ENCODE measurements around the gene CLDND1. TPM values are rescaled to one million over a fixed set of nuclear protein-coding genes. Genes with fewer than 3 reads are reported as not detected.
A peak's percentile ranks its signal among the peaks of the same experiment; 100 is the strongest.

Gene CLDND1
- total and polyA plus RNA-seq, 10 of the 15 experiments (the other 5 are each of a cell fraction or from before 2014, with no cell fraction given) = 97.8 to 225 (median 152) TPM

DNA sequence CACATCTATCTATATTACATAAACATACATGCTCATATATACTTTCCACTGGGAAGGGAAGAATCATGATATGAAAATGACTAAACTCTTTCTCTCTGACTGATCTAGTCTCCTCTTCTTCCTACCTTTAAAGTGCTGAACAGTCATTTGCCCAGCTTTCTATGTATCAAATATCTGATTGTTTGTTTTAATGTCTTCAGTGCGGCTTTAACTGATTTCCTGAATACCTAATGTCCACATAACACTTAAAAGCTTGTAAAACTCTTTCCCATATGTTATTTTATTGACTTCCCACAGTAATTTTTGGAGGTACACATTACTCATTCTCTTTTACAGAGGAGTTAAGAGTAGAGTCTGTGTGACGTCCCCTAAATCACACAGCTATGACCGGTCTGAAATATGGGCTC is 42.5 kb upstream of the CLDND1 start (continued):
- TF ChIP-seq, protein P1, sequence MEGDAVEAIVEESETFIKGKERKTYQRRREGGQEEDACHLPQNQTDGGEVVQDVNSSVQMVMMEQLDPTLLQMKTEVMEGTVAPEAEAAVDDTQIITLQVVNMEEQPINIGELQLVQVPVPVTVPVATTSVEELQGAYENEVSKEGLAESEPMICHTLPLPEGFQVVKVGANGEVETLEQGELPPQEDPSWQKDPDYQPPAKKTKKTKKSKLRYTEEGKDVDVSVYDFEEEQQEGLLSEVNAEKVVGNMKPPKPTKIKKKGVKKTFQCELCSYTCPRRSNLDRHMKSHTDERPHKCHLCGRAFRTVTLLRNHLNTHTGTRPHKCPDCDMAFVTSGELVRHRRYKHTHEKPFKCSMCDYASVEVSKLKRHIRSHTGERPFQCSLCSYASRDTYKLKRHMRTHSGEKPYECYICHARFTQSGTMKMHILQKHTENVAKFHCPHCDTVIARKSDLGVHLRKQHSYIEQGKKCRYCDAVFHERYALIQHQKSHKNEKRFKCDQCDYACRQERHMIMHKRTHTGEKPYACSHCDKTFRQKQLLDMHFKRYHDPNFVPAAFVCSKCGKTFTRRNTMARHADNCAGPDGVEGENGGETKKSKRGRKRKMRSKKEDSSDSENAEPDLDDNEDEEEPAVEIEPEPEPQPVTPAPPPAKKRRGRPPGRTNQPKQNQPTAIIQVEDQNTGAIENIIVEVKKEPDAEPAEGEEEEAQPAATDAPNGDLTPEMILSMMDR (IDR thresholded peaks at IDR 0.05 in 2 of 3, conservative IDR thresholded peaks at IDR 0.05 in 1 of 3; ENCODE audit: control insufficient read depth in 2 of 3, extremely low read depth in 1 of 3, insufficient read depth in 1 of 3, low read depth in 3 of 3, low read length in 3 of 3) = no peak
- no peak for TF ChIP-seq FOXK2 (IDR thresholded peaks at IDR 0.05)
- TF ChIP-seq BCL11A (IDR thresholded peaks at IDR 0.05; ENCODE audit: low read depth, low read length) = no peak
- TF ChIP-seq POLR2A (IDR thresholded peaks at IDR 0.05; ENCODE audit: low read depth, low read length) = no peak
- TF ChIP-seq, protein P2, sequence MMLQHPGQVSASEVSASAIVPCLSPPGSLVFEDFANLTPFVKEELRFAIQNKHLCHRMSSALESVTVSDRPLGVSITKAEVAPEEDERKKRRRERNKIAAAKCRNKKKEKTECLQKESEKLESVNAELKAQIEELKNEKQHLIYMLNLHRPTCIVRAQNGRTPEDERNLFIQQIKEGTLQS (IDR thresholded peaks at IDR 0.05; ENCODE audit: borderline replicate concordance, extremely low read depth, low read depth, low read length) = no peak
- TF ChIP-seq SRF (IDR thresholded peaks at IDR 0.05; ENCODE audit: low read depth in 2 of 2, low read length in 2 of 2) = no peak
- TF ChIP-seq, protein P3, sequence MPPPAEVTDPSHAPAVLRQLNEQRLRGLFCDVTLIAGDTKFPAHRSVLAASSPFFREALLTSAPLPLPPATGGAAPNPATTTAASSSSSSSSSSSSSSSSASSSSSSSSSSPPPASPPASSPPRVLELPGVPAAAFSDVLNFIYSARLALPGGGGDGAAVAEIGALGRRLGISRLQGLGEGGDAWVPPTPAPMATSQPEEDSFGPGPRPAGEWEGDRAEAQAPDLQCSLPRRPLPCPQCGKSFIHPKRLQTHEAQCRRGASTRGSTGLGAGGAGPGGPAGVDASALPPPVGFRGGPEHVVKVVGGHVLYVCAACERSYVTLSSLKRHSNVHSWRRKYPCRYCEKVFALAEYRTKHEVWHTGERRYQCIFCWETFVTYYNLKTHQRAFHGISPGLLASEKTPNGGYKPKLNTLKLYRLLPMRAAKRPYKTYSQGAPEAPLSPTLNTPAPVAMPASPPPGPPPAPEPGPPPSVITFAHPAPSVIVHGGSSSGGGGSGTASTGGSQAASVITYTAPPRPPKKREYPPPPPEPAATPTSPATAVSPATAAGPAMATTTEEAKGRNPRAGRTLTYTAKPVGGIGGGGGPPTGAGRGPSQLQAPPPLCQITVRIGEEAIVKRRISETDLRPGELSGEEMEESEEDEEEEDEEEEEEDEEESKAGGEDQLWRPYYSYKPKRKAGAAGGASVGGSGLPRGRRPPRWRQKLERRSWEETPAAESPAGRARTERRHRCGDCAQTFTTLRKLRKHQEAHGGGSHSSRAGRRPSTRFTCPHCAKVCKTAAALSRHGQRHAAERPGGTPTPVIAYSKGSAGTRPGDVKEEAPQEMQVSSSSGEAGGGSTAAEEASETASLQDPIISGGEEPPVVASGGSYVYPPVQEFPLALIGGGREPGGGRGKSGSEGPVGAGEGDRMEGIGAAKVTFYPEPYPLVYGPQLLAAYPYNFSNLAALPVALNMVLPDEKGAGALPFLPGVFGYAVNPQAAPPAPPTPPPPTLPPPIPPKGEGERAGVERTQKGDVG (CRISPR knock-in tag; IDR thresholded peaks at IDR 0.05) = no peak
- TF ChIP-seq PML (IDR thresholded peaks at IDR 0.05; ENCODE audit: low read length) = no peak; the same call in 1 of the 2 replicates
- TF ChIP-seq SMC3 (IDR thresholded peaks at IDR 0.05; ENCODE audit: borderline replicate concordance, low read length) = no peak
- TF ChIP-seq ZBED1 (IDR thresholded peaks at IDR 0.05; ENCODE audit: borderline replicate concordance) = peak; percentile 78; the same call in 1 of the 2 replicates
- TF ChIP-seq IRF3 (IDR thresholded peaks at IDR 0.05) = no peak
- peak; percentile 23 for TF ChIP-seq FOXM1 (IDR thresholded peaks at IDR 0.05; ENCODE audit: low read depth, low read length)
- no peak for TF ChIP-seq RCOR1 (conservative IDR thresholded peaks at IDR 0.05; ENCODE audit: low read depth, low read length)
- TF ChIP-seq TCF12 (IDR thresholded peaks at IDR 0.05; ENCODE audit: low read depth, low read length) = no peak
- TF ChIP-seq, protein P4, sequence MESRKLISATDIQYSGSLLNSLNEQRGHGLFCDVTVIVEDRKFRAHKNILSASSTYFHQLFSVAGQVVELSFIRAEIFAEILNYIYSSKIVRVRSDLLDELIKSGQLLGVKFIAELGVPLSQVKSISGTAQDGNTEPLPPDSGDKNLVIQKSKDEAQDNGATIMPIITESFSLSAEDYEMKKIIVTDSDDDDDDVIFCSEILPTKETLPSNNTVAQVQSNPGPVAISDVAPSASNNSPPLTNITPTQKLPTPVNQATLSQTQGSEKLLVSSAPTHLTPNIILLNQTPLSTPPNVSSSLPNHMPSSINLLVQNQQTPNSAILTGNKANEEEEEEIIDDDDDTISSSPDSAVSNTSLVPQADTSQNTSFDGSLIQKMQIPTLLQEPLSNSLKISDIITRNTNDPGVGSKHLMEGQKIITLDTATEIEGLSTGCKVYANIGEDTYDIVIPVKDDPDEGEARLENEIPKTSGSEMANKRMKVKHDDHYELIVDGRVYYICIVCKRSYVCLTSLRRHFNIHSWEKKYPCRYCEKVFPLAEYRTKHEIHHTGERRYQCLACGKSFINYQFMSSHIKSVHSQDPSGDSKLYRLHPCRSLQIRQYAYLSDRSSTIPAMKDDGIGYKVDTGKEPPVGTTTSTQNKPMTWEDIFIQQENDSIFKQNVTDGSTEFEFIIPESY (IDR thresholded peaks at IDR 0.05) = no peak
- TF ChIP-seq SREBF2 (IDR thresholded peaks at IDR 0.05; ENCODE audit: low read length) = no peak
- TF ChIP-seq, protein P5, sequence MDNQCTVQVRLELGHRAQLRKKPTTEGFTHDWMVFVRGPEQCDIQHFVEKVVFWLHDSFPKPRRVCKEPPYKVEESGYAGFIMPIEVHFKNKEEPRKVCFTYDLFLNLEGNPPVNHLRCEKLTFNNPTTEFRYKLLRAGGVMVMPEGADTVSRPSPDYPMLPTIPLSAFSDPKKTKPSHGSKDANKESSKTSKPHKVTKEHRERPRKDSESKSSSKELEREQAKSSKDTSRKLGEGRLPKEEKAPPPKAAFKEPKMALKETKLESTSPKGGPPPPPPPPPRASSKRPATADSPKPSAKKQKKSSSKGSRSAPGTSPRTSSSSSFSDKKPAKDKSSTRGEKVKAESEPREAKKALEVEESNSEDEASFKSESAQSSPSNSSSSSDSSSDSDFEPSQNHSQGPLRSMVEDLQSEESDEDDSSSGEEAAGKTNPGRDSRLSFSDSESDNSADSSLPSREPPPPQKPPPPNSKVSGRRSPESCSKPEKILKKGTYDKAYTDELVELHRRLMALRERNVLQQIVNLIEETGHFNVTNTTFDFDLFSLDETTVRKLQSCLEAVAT (IDR thresholded peaks at IDR 0.05) = no peak
- no peak for TF ChIP-seq BACH1 (IDR thresholded peaks at IDR 0.05; ENCODE audit: borderline replicate concordance)
- TF ChIP-seq NRF1 (conservative IDR thresholded peaks at IDR 0.05; ENCODE audit: low read depth, low read length) = no peak
- no peak for TF ChIP-seq NFYA (IDR thresholded peaks at IDR 0.05; ENCODE audit: borderline replicate concordance, low read depth, low read length)
- no peak for TF ChIP-seq RAD21 (IDR thresholded peaks at IDR 0.05; ENCODE audit: insufficient read depth, low read depth, low read length)
- no peak for TF ChIP-seq MEF2B (IDR thresholded peaks at IDR 0.05; ENCODE audit: partially characterized antibody, poor library complexity, severe bottlenecking)
